ENCODE data around the gene CD96. TPM values are rescaled to one million over a fixed set of nuclear protein-coding genes. Genes with fewer than 3 reads are reported as not detected.

CD96 gene
- total and polyA plus RNA-seq, 2 experiments from 2014 or later = 0.91 TPM; not detected in 1

- no peaks in the 10 kb centered on the region for H3K9me3 Mint-ChIP-seq
- no peaks in the 10 kb centered on the region for H4K20me1 ChIP-seq (replicated peaks; ENCODE audit: insufficient read depth)
- no peak for TF ChIP-seq POLR2AphosphoS5 (IDR thresholded peaks at IDR 0.05; ENCODE audit: low read depth)
- H3F3A ChIP-seq (replicated peaks; ENCODE audit: low read depth) = no peaks in the 10 kb centered on the region
- no peaks in the 10 kb centered on the region for H3K36me3 Mint-ChIP-seq (ENCODE audit: low read depth)
- H3K4me3 Mint-ChIP-seq = no peak overlapping the region
- ATAC-seq = no peak
- no peaks in the 10 kb centered on the region for H3K36me3 ChIP-seq (ENCODE audit: insufficient read depth)
- H3K4me1 ChIP-seq (ENCODE audit: insufficient read depth) = no peaks in the 10 kb centered on the region
- H3K9me2 ChIP-seq (ENCODE audit: insufficient read depth) = no peaks in the 10 kb centered on the region; the same call in 1 of the 2 replicates
- H3K4me1 Mint-ChIP-seq = no peaks in the 10 kb centered on the region
- DNase-seq (ENCODE audit: low spot score) = no peak
- no peaks in the 10 kb centered on the region for H3K27me3 Mint-ChIP-seq (ENCODE audit: insufficient read depth, low read depth, poor library complexity)
- no peak overlapping the region for H3K27ac ChIP-seq (ENCODE audit: low read depth)
- no peaks in the 10 kb centered on the region for H3K27me3 ChIP-seq (ENCODE audit: insufficient read depth)
- no peak overlapping the region for H3K4me3 ChIP-seq
- H3K79me2 ChIP-seq (replicated peaks; ENCODE audit: insufficient read depth) = no peaks in the 10 kb centered on the region
- no peak overlapping the region for H2AFZ ChIP-seq
- H3K27ac Mint-ChIP-seq = no peak overlapping the region
- H3K4me2 ChIP-seq = no peak overlapping the region
These were observed 59.8 kb downstream of the CD96 start for GRCh38 chr3:111601810-111602209.

GRCh38 chr3:111603679-111604078 lies 61.7 kb downstream of the CD96 start:
- H3K4me3 ChIP-seq = no peak overlapping the region
- no peaks in the 10 kb centered on the region for H3K79me2 ChIP-seq (replicated peaks; ENCODE audit: insufficient read depth)
- H3K27me3 Mint-ChIP-seq (ENCODE audit: insufficient read depth, low read depth, poor library complexity) = no peaks in the 10 kb centered on the region
- no peaks in the 10 kb centered on the region for H4K20me1 ChIP-seq (replicated peaks; ENCODE audit: insufficient read depth)
- H3K4me1 ChIP-seq (ENCODE audit: insufficient read depth) = no peaks in the 10 kb centered on the region; the same call in 1 of the 2 replicates
- no peaks in the 10 kb centered on the region for H3K9me3 Mint-ChIP-seq
- H2AFZ ChIP-seq = no peak overlapping the region
- H3F3A ChIP-seq (replicated peaks; ENCODE audit: low read depth) = no peaks in the 10 kb centered on the region
- DNase-seq (ENCODE audit: low spot score) (no peak), ATAC-seq (no peak)
- no peaks in the 10 kb centered on the region for H3K27me3 ChIP-seq (ENCODE audit: insufficient read depth)
- no peaks in the 10 kb centered on the region for H3K36me3 Mint-ChIP-seq (ENCODE audit: low read depth)
- TF ChIP-seq ETS1 (IDR thresholded peaks at IDR 0.05) (no peak), JUNB (IDR thresholded peaks at IDR 0.05; ENCODE audit: unreplicated experiment) (no peak), REST (IDR thresholded peaks at IDR 0.05; ENCODE audit: unreplicated experiment) (no peak), POLR2AphosphoS5 (IDR thresholded peaks at IDR 0.05; ENCODE audit: low read depth) (no peak), STAT1 (IDR thresholded peaks at IDR 0.05; ENCODE audit: unreplicated experiment) (no peak), EZH2 (IDR thresholded peaks at IDR 0.05; ENCODE audit: low read depth, unreplicated experiment) (no peak), ZNF462 (CRISPR knock-in tag; IDR thresholded peaks at IDR 0.05) (no peak), CREB1 (CRISPR knock-in tag; IDR thresholded peaks at IDR 0.05; ENCODE audit: low read depth) (no peak)
- H3K9me2 ChIP-seq (ENCODE audit: insufficient read depth) = no peaks in the 10 kb centered on the region; the same call in 1 of the 2 replicates
- H3K27ac Mint-ChIP-seq = no peak overlapping the region
- no peak overlapping the region for H3K4me2 ChIP-seq
- H3K4me1 Mint-ChIP-seq = peaks cover 2% of the 10 kb centered on the region; the same call in 2 of the 3 replicates
- no peaks in the 10 kb centered on the region for H3K36me3 ChIP-seq (ENCODE audit: insufficient read depth)
- H3K27ac ChIP-seq (ENCODE audit: low read depth) = no peak overlapping the region
- no peak overlapping the region for H3K4me3 Mint-ChIP-seq

All from GM23338 (cell line).